PC-3 (cell line): ENCODE measurements around the gene MCF2L2. TPM values are rescaled to one million over a fixed set of nuclear protein-coding genes. Genes with fewer than 3 reads are reported as not detected.
A peak's percentile ranks its signal among the peaks of the same experiment; 100 is the strongest.

Experiments used
- ATAC-seq: fragments of 200-7000 bp; cut with Tn5 transposase; 2 replicates; pipeline ENCODE4 v1.9.1; 2020; ENCODE audit warnings: mild to moderate bottlenecking, moderate library complexity
- BruUV-seq: library from RNA; stranded (reverse); fragments of 400-500 nt; replicated peaks from 2 replicates; lab custom pipeline; 2021; lab: Mats Ljungman, UMichigan
- CTCF ChIA-PET: fragments of 300-600 bp; sonication (Branson Sonifier 250); formaldehyde crosslinking; loops from one replicate; lab custom pipeline; 2022; ENCODE audit warnings: antibody characterized with exemption; lab: Charles Lee
- POLR2A ChIA-PET: fragments of 300-600 bp; sonication (Branson Sonifier 250); formaldehyde crosslinking; loops from one replicate; lab custom pipeline; 2022; ENCODE audit warnings: antibody characterized with exemption; ENCODE audit not compliant: unreplicated experiment; lab: Charles Lee
- DNase-seq: peaks from one replicate; pipeline ENCODE4 v3.0.0-alpha.2; 2015
- H2AFZ ChIP-seq: fragments of 300-600 bp; sonication (generic); 2 replicates; pipeline ENCODE4 v1.6.0; 2016; ENCODE audit warnings: antibody characterized with exemption, low read length
- H3F3A ChIP-seq: fragments of 300-600 bp; sonication (generic); one replicate; pipeline ENCODE4 v1.6.0; 2017; ENCODE audit warnings: antibody characterized with exemption, low read length, control low read depth, mild to moderate bottlenecking; ENCODE audit not compliant: unreplicated experiment
- H3K27ac ChIP-seq: fragments of 300-600 bp; sonication (generic); 2 replicates; pipeline ENCODE4 v1.5.1; 2016; ENCODE audit warnings: mild to moderate bottlenecking, low read length
- H3K27me3 ChIP-seq: fragments of 300-600 bp; sonication (generic); 2 replicates; pipeline ENCODE4 v1.6.1; 2016; ENCODE audit warnings: low read length, mixed read lengths
- H3K36me3 ChIP-seq: fragments of 300-600 bp; sonication (generic); 2 replicates; pipeline ENCODE4 v1.6.1; 2016; ENCODE audit warnings: low read depth, mixed run types, low read length, mixed read lengths
- H3K4me1 ChIP-seq: fragments of 300-600 bp; sonication (generic); 2 replicates; pipeline ENCODE4 v1.5.1; 2016; ENCODE audit warnings: low read length; ENCODE audit not compliant: insufficient read depth
- H3K4me2 ChIP-seq: fragments of 300-600 bp; sonication (generic); 2 replicates; pipeline ENCODE4 v1.6.0; 2016; ENCODE audit warnings: low read length
- H3K4me3 ChIP-seq: fragments of 300-600 bp; sonication (generic); 2 replicates; pipeline ENCODE4 v1.5.1; 2016; ENCODE audit warnings: mild to moderate bottlenecking, low read length, mixed read lengths
- H3K79me2 ChIP-seq: fragments of 300-600 bp; sonication (generic); 2 replicates; pipeline ENCODE4 v1.6.1; 2017; ENCODE audit warnings: low read length, mixed read lengths
- H3K9ac ChIP-seq: fragments of 300-600 bp; sonication (generic); 2 replicates; pipeline ENCODE4 v1.6.0; 2016; ENCODE audit warnings: mild to moderate bottlenecking, low read length
- H3K9me2 ChIP-seq: fragments of 300-600 bp; sonication (generic); replicated peaks from 2 replicates; pipeline ENCODE4 v1.6.1; 2016; ENCODE audit warnings: mixed run types, low read length, mixed read lengths
- H3K9me3 ChIP-seq: fragments of 300-600 bp; sonication (generic); 2 replicates; pipeline ENCODE4 v1.6.1; 2016; ENCODE audit warnings: low read length, mixed read lengths
- H4K20me1 ChIP-seq: fragments of 300-600 bp; sonication (generic); 2 replicates; pipeline ENCODE4 v1.6.1; 2016; ENCODE audit warnings: low read length, mixed read lengths
- CTCF ChIP-seq: fragments of 300-600 bp; sonication (generic); conservative IDR thresholded peaks from 2 replicates; pipeline ENCODE4 v1.5.1; 2017; ENCODE audit warnings: antibody characterized with exemption, low read depth, mild to moderate bottlenecking, low read length
- EZH2 ChIP-seq: fragments of 300-600 bp; sonication (generic); IDR thresholded peaks from one replicate; pipeline ENCODE4 v1.6.1; 2017; ENCODE audit warnings: antibody characterized with exemption, mild to moderate bottlenecking, low read length; ENCODE audit not compliant: unreplicated experiment
- EZH2phosphoT487 ChIP-seq: fragments of 300-600 bp; sonication (generic); IDR thresholded peaks from 2 replicates; pipeline ENCODE4 v1.6.1; 2018; ENCODE audit warnings: mild to moderate bottlenecking, antibody characterized with exemption, low read length, borderline replicate concordance
- intact Hi-C: fragments of 100-400 bp; cut with micrococcal nuclease; formaldehyde crosslinking; loops from 2 replicates; pipeline ENCODE4 v1.9.0; 2023
- total RNA-seq: library from RNA; depleted of rRNA; stranded (reverse); fragments of >200 nt; gene quantifications from 2 replicates; pipeline ENCODE4 v1.2.3, GENCODE V29; 2014

Gene MCF2L2
- total RNA-seq, 1 experiment from 2014 or later: 3.6 TPM

- peak; percentile 93 for ATAC-seq
- TF ChIP-seq CTCF (no peak), EZH2 (no peak), EZH2phosphoT487 (no peak)
These were observed 104.3 kb downstream of the MCF2L2 start for GRCh38 chr3:183324083-183324482.

DNA sequence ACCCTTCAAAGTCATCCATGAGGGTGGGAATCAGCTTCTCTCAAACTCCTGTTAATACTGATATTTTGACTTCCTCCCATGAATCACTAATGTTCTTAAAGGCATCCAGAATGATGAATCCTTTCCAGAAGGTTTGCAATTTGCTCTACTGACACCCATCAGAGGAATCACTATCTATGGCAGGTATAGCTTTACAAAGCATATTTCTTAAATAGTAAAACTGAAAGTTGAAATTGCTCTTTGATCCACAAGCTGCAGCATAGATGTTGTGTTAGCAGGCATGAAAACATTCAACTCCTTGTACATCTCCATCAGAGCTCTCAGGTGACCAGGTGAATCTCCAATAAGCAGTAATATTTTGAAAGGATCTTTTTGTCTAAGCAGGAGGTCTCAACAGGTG is 109.0 kb downstream of the MCF2L2 start:
- CTCF ChIA-PET: no interaction called here
- H3K27me3 ChIP-seq: no peaks in the 10 kb centered on the region

More at GRCh38 chr3:183324083-183324482, 104.3 kb downstream of the MCF2L2 start:
- peak; percentile 98 for DNase-seq
- Histone ChIP-seq H4K20me1 (no peaks in the 10 kb centered on the region), H2AFZ (no peak overlapping the region), H3K9me3 (no peaks in the 10 kb centered on the region), H3K27ac (peak overlapping the region; percentile 72), H3K36me3 (no peaks in the 10 kb centered on the region), H3K4me1 (peaks cover 43% of the 10 kb centered on the region), H3K9ac (peak overlapping the region; percentile 60), H3K9me2 (no peaks in the 10 kb centered on the region), H3K79me2 (no peaks in the 10 kb centered on the region), H3K4me3 (no peak overlapping the region), H3F3A (no peaks in the 10 kb centered on the region), H3K27me3 (no peaks in the 10 kb centered on the region), H3K4me2 (peak overlapping the region; percentile 70)
- BruUV-seq: no TSS peak
- CTCF ChIA-PET: no interaction called here
- intact Hi-C loops: loop anchor here (1.0 to 2.0 kb wide), 2 partner anchors 47 to 69 kb away; no protein-coding TSS in a partner anchor
- POLR2A ChIA-PET: interaction anchor here (0.5 to 0.7 kb wide), 3 partner anchors 38 to 97 kb away, joined by 3 to 4 read pairs (median 4); no protein-coding TSS in a partner anchor

More for the DNA sequence above, 109.0 kb downstream of the MCF2L2 start:
- DNase-seq (no peak), ATAC-seq (no peak)
- no peak overlapping the region for H2AFZ ChIP-seq
- no peaks in the 10 kb centered on the region for H3F3A ChIP-seq
- no peak overlapping the region for H3K4me3 ChIP-seq
- POLR2A ChIA-PET: no interaction called here
- no peak for TF ChIP-seq EZH2
- no peak for TF ChIP-seq EZH2phosphoT487
- no peak for TF ChIP-seq CTCF
- H3K27ac ChIP-seq: peak overlapping the region; percentile 85
- no peaks in the 10 kb centered on the region for H4K20me1 ChIP-seq
- no peaks in the 10 kb centered on the region for H3K9me2 ChIP-seq
- H3K36me3 ChIP-seq: no peaks in the 10 kb centered on the region
- peak overlapping the region; percentile 67 for H3K4me2 ChIP-seq
- peaks cover 46% of the 10 kb centered on the region for H3K4me1 ChIP-seq
- no peaks in the 10 kb centered on the region for H3K79me2 ChIP-seq
- intact Hi-C loops: loop anchor here (2.0 kb wide), 1 partner anchor 29 kb away; no protein-coding TSS in a partner anchor
- BruUV-seq: no TSS peak
- H3K9me3 ChIP-seq: no peaks in the 10 kb centered on the region
- H3K9ac ChIP-seq: no peak overlapping the region; the same call in 1 of the 2 replicates
